ENCODE data around the gene RAD51B. TPM values are rescaled to one million over a fixed set of nuclear protein-coding genes. Genes with fewer than 3 reads are reported as not detected.

Gene RAD51B
- total and polyA plus RNA-seq, 2 donors (not counting 1 experiment from before 2014, with no cell fraction given): 4.6 to 16.3 TPM

- Histone ChIP-seq H3K9ac (ENCODE audit: insufficient read depth, low read length) (no peak overlapping the region), H3K36me3 (ENCODE audit: control insufficient read depth, insufficient read depth, low read length) (no peaks in the 10 kb centered on the region), H3K4me3 (replicated peaks in 1 of 4; ENCODE audit: control extremely low read depth in 1 of 4, insufficient read depth in 1 of 4, low read depth in 3 of 4, low read length in 4 of 4) (no peak overlapping the region), H3K27ac (ENCODE audit: insufficient read depth, low read length) (no peak overlapping the region), H2AFZ (ENCODE audit: low read length) (no peak overlapping the region), H4K20me1 (ENCODE audit: control insufficient read depth, extremely low read depth, insufficient read depth, low read length) (no peaks in the 10 kb centered on the region), H3K9me3 (ENCODE audit: control insufficient read depth, insufficient read depth, low read depth, low read length) (no peaks in the 10 kb centered on the region), H3K79me2 (ENCODE audit: control insufficient read depth, insufficient read depth, low read length) (no peaks in the 10 kb centered on the region), H3K27me3 (ENCODE audit: control insufficient read depth, insufficient read depth, low read length) (no peaks in the 10 kb centered on the region), H3K4me1 (ENCODE audit: control insufficient read depth, extremely low read depth, insufficient read depth, low read length) (no peaks in the 10 kb centered on the region), H3K4me2 (ENCODE audit: extremely low read depth, insufficient read depth, low read length) (no peak overlapping the region)
- no peak for TF ChIP-seq EZH2 (IDR thresholded peaks at IDR 0.05; ENCODE audit: low read length, missing control alignments)
- no peak for DNase-seq (ENCODE audit: low read depth in 2 of 2)
These were observed 515.7 kb downstream of the RAD51B start for GRCh38 chr14:68335312-68335711.

- no peak for TF ChIP-seq CTCF (conservative IDR thresholded peaks at IDR 0.05 in 1 of 2, IDR thresholded peaks at IDR 0.05 in 1 of 2; ENCODE audit: low read depth in 1 of 2, low read length in 2 of 2)
- no peak for TF ChIP-seq EZH2 (IDR thresholded peaks at IDR 0.05; ENCODE audit: low read length, missing control alignments)
These were observed 516.6 kb downstream of the RAD51B start for GRCh38 chr14:68336165-68336564.

GRCh38 chr14:68337279-68337678, 517.7 kb downstream of the RAD51B start:
- Histone ChIP-seq H2AFZ (ENCODE audit: low read length) (no peak overlapping the region), H3K9ac (ENCODE audit: insufficient read depth, low read length) (no peak overlapping the region), H3K36me3 (ENCODE audit: control insufficient read depth, insufficient read depth, low read length) (no peaks in the 10 kb centered on the region), H3K79me2 (ENCODE audit: control insufficient read depth, insufficient read depth, low read length) (no peaks in the 10 kb centered on the region), H3K4me3 (replicated peaks in 1 of 4; ENCODE audit: control extremely low read depth in 1 of 4, insufficient read depth in 1 of 4, low read depth in 3 of 4, low read length in 4 of 4) (no peak overlapping the region), H3K27ac (ENCODE audit: insufficient read depth, low read length) (no peak overlapping the region), H3K27me3 (ENCODE audit: control insufficient read depth, insufficient read depth, low read length) (no peaks in the 10 kb centered on the region), H3K9me3 (ENCODE audit: control insufficient read depth, insufficient read depth, low read depth, low read length) (no peaks in the 10 kb centered on the region), H4K20me1 (ENCODE audit: control insufficient read depth, extremely low read depth, insufficient read depth, low read length) (no peaks in the 10 kb centered on the region), H3K4me1 (ENCODE audit: control insufficient read depth, extremely low read depth, insufficient read depth, low read length) (no peaks in the 10 kb centered on the region), H3K4me2 (ENCODE audit: extremely low read depth, insufficient read depth, low read length) (no peak overlapping the region)
- TF ChIP-seq CTCF (conservative IDR thresholded peaks at IDR 0.05 in 1 of 2, IDR thresholded peaks at IDR 0.05 in 1 of 2; ENCODE audit: low read depth in 1 of 2, low read length in 2 of 2) (no peak), EZH2 (IDR thresholded peaks at IDR 0.05; ENCODE audit: low read length, missing control alignments) (no peak)
- DNase-seq (ENCODE audit: low read depth in 2 of 2): no peak

More at GRCh38 chr14:68336165-68336564, 516.6 kb downstream of the RAD51B start:
- Histone ChIP-seq H3K27me3 (ENCODE audit: control insufficient read depth, insufficient read depth, low read length) (no peaks in the 10 kb centered on the region), H3K4me3 (replicated peaks in 1 of 4; ENCODE audit: control extremely low read depth in 1 of 4, insufficient read depth in 1 of 4, low read depth in 3 of 4, low read length in 4 of 4) (no peak overlapping the region), H3K36me3 (ENCODE audit: control insufficient read depth, insufficient read depth, low read length) (no peaks in the 10 kb centered on the region), H3K9ac (ENCODE audit: insufficient read depth, low read length) (no peak overlapping the region), H3K79me2 (ENCODE audit: control insufficient read depth, insufficient read depth, low read length) (no peaks in the 10 kb centered on the region), H3K4me2 (ENCODE audit: extremely low read depth, insufficient read depth, low read length) (no peak overlapping the region), H3K9me3 (ENCODE audit: control insufficient read depth, insufficient read depth, low read depth, low read length) (no peaks in the 10 kb centered on the region), H2AFZ (ENCODE audit: low read length) (no peak overlapping the region), H3K4me1 (ENCODE audit: control insufficient read depth, extremely low read depth, insufficient read depth, low read length) (no peaks in the 10 kb centered on the region), H4K20me1 (ENCODE audit: control insufficient read depth, extremely low read depth, insufficient read depth, low read length) (no peaks in the 10 kb centered on the region), H3K27ac (ENCODE audit: insufficient read depth, low read length) (no peak overlapping the region)
- no peak for DNase-seq (ENCODE audit: low read depth in 2 of 2)
